Measurements from ENCODE around the gene LRRTM4. TPM values are rescaled to one million over a fixed set of nuclear protein-coding genes. Genes with fewer than 3 reads are reported as not detected.
"Not testable (repeated sequence)": the region's sequence is repeated elsewhere in the genome, so short reads cannot be mapped to it uniquely, and the experiment has no call there.

The LRRTM4 gene
- total RNA-seq, 1 experiment from 2014 or later, result 0.13 TPM

GRCh38 chr2:76721226-76721625 is 801.0 kb downstream of the LRRTM4 start:
- no peaks in the 10 kb centered on the region for H3K36me3 ChIP-seq (ENCODE audit: insufficient read depth, low read length, poor library complexity, severe bottlenecking)
- H3K4me1 ChIP-seq (ENCODE audit: insufficient read depth, low read length, poor library complexity, severe bottlenecking), result no peaks in the 10 kb centered on the region
- CTCF ChIA-PET, result no interaction called here
- H3K27me3 ChIP-seq (replicated peaks; ENCODE audit: insufficient read depth, low read depth, low read length, poor library complexity), result no peaks in the 10 kb centered on the region
- no peaks in the 10 kb centered on the region for H3K9me3 ChIP-seq (ENCODE audit: low read depth, low read length, poor library complexity, severe bottlenecking)
- no TSS peak for BruUV-seq (replicated peaks)
- DNase-seq (ENCODE audit: low spot score), result no peak
- intact Hi-C loops (cut with micrococcal nuclease; ENCODE audit: unreplicated experiment), result no loop called here
- TF ChIP-seq EZH2 (IDR thresholded peaks at IDR 0.05; ENCODE audit: borderline replicate concordance, low read depth, low read length, poor library complexity, severe bottlenecking), result no peak
- TF ChIP-seq CTCF (conservative IDR thresholded peaks at IDR 0.05; ENCODE audit: low read depth, low read length), result no peak
- no peak overlapping the region for H3K4me3 ChIP-seq (ENCODE audit: low read depth, low read length, poor library complexity, severe bottlenecking)
- POLR2A ChIA-PET (ENCODE audit: low non-redundant PET), result no interaction called here
- H3K27ac ChIP-seq (ENCODE audit: low read depth, low read length, poor library complexity, severe bottlenecking), result no peak overlapping the region

- no peak overlapping the region for H3K4me3 ChIP-seq (ENCODE audit: low read depth, low read length, poor library complexity, severe bottlenecking)
- H3K9me3 ChIP-seq (ENCODE audit: low read depth, low read length, poor library complexity, severe bottlenecking), result no peaks in the 10 kb centered on the region
- POLR2A ChIA-PET (ENCODE audit: low non-redundant PET), result no interaction called here
- CTCF ChIA-PET, result no interaction called here
- no peaks in the 10 kb centered on the region for H3K36me3 ChIP-seq (ENCODE audit: insufficient read depth, low read length, poor library complexity, severe bottlenecking)
- BruUV-seq (replicated peaks), result no TSS peak
- H3K4me1 ChIP-seq (ENCODE audit: insufficient read depth, low read length, poor library complexity, severe bottlenecking), result no peaks in the 10 kb centered on the region
- no peak overlapping the region for H3K27ac ChIP-seq (ENCODE audit: low read depth, low read length, poor library complexity, severe bottlenecking)
- TF ChIP-seq EZH2 (IDR thresholded peaks at IDR 0.05; ENCODE audit: borderline replicate concordance, low read depth, low read length, poor library complexity, severe bottlenecking) (no peak), CTCF (conservative IDR thresholded peaks at IDR 0.05; ENCODE audit: low read depth, low read length) (no peak)
- DNase-seq (ENCODE audit: low spot score), result no peak
- no peaks in the 10 kb centered on the region for H3K27me3 ChIP-seq (replicated peaks; ENCODE audit: insufficient read depth, low read depth, low read length, poor library complexity)
- intact Hi-C loops (cut with micrococcal nuclease; ENCODE audit: unreplicated experiment), result no loop called here
Measured at GRCh38 chr2:76713312-76713711, 808.9 kb downstream of the LRRTM4 start.

- intact Hi-C loops (cut with micrococcal nuclease; ENCODE audit: unreplicated experiment), result no loop called here
- CTCF ChIA-PET, result no interaction called here
Measured at GRCh38 chr2:76711490-76711889, 810.7 kb downstream of the LRRTM4 start.

GRCh38 chr2:76700894-76701293 is 821.3 kb downstream of the LRRTM4 start:
- Histone ChIP-seq H3K4me3 (ENCODE audit: low read depth, low read length, poor library complexity, severe bottlenecking) (no peak overlapping the region), H3K36me3 (ENCODE audit: insufficient read depth, low read length, poor library complexity, severe bottlenecking) (no peaks in the 10 kb centered on the region), H3K9me3 (ENCODE audit: low read depth, low read length, poor library complexity, severe bottlenecking) (no peaks in the 10 kb centered on the region), H3K27ac (ENCODE audit: low read depth, low read length, poor library complexity, severe bottlenecking) (no peak overlapping the region), H3K4me1 (ENCODE audit: insufficient read depth, low read length, poor library complexity, severe bottlenecking) (no peaks in the 10 kb centered on the region), H3K27me3 (replicated peaks; ENCODE audit: insufficient read depth, low read depth, low read length, poor library complexity) (no peaks in the 10 kb centered on the region)
- ChIA-PET CTCF (no interaction called here), POLR2A (ENCODE audit: low non-redundant PET) (no interaction called here)
- intact Hi-C loops (cut with micrococcal nuclease; ENCODE audit: unreplicated experiment), result no loop called here
- DNase-seq (ENCODE audit: low spot score), result no peak
- no peak for TF ChIP-seq EZH2 (IDR thresholded peaks at IDR 0.05; ENCODE audit: borderline replicate concordance, low read depth, low read length, poor library complexity, severe bottlenecking)
- TF ChIP-seq CTCF (conservative IDR thresholded peaks at IDR 0.05; ENCODE audit: low read depth, low read length), result no peak
- BruUV-seq (replicated peaks), result no TSS peak

More at GRCh38 chr2:76711490-76711889, 810.7 kb downstream of the LRRTM4 start:
- no peak overlapping the region for H3K27ac ChIP-seq (ENCODE audit: low read depth, low read length, poor library complexity, severe bottlenecking)
- H3K9me3 ChIP-seq (ENCODE audit: low read depth, low read length, poor library complexity, severe bottlenecking), result no peaks in the 10 kb centered on the region
- no peaks in the 10 kb centered on the region for H3K4me1 ChIP-seq (ENCODE audit: insufficient read depth, low read length, poor library complexity, severe bottlenecking)
- POLR2A ChIA-PET (ENCODE audit: low non-redundant PET), result no interaction called here
- H3K36me3 ChIP-seq (ENCODE audit: insufficient read depth, low read length, poor library complexity, severe bottlenecking), result no peaks in the 10 kb centered on the region
- H3K4me3 ChIP-seq (ENCODE audit: low read depth, low read length, poor library complexity, severe bottlenecking), result no peak overlapping the region
- DNase-seq (ENCODE audit: low spot score), result no peak
- no peak for TF ChIP-seq EZH2 (IDR thresholded peaks at IDR 0.05; ENCODE audit: borderline replicate concordance, low read depth, low read length, poor library complexity, severe bottlenecking)
- no peaks in the 10 kb centered on the region for H3K27me3 ChIP-seq (replicated peaks; ENCODE audit: insufficient read depth, low read depth, low read length, poor library complexity)
- BruUV-seq (replicated peaks), result no TSS peak

- intact Hi-C loops (cut with micrococcal nuclease; ENCODE audit: unreplicated experiment); DNase-seq (ENCODE audit: low spot score); BruUV-seq (replicated peaks); CTCF ChIA-PET; H3K9me3 ChIP-seq (ENCODE audit: low read depth, low read length, poor library complexity, severe bottlenecking); H3K27me3 ChIP-seq (replicated peaks; ENCODE audit: insufficient read depth, low read depth, low read length, poor library complexity); H3K4me1 ChIP-seq (ENCODE audit: insufficient read depth, low read length, poor library complexity, severe bottlenecking); POLR2A ChIA-PET (ENCODE audit: low non-redundant PET); H3K4me3 ChIP-seq (ENCODE audit: low read depth, low read length, poor library complexity, severe bottlenecking); H3K27ac ChIP-seq (ENCODE audit: low read depth, low read length, poor library complexity, severe bottlenecking); H3K36me3 ChIP-seq (ENCODE audit: insufficient read depth, low read length, poor library complexity, severe bottlenecking): not testable (repeated sequence)
Measured at GRCh38 chr2:76697998-76698713, 824.0 kb downstream of the LRRTM4 start.

All from A673 (cell line).